Omental fat pad (tissue), 4 donors: ENCODE results near the gene ANKDD1B. TPM values are rescaled to one million over a fixed set of nuclear protein-coding genes. Genes with fewer than 3 reads are reported as not detected.
"Not testable (repeated sequence)": the region's sequence is repeated elsewhere in the genome, so short reads cannot be mapped to it uniquely, and the experiment has no call there.

ENCODE experiments used
- ATAC-seq: fragments of 150-250 bp; one replicate; pipeline ENCODE4 v1.9.1; 2016; ENCODE audit warnings: mild to moderate bottlenecking, moderate library complexity; ENCODE audit not compliant: low FRiP score
- DNase-seq: peaks from one replicate; pipeline ENCODE4 v3.0.0-alpha.2; 2019; ENCODE audit warnings: low spot score
- CTCF ChIP-seq, 3 donors: fragments of 450-650 bp; IDR thresholded peaks; one replicate each; pipeline ENCODE4 v1.5.1; 2016 to 2017; ENCODE audit warnings: antibody characterized with exemption in 3 of 3, mild to moderate bottlenecking in 3 of 3, moderate library complexity in 2 of 3
- total RNA-seq, 4 donors: library from RNA; depleted of rRNA; stranded (reverse); fragments of >200 nt; gene quantifications; one replicate each; pipeline ENCODE4 v1.1.0, GENCODE V29; 2016

ANKDD1B gene
- total RNA-seq, 4 donors from 2014 or later: 0.32 to 1.5 (median 0.60) TPM; not detected in 1

- no peak for TF ChIP-seq CTCF (IDR thresholded peaks at IDR 0.05)
- ATAC-seq (no peak), DNase-seq (no peak)
Measured at GRCh38 chr5:75678155-75678554, 66.9 kb downstream of the ANKDD1B start.

GRCh38 chr5:75681125-75681830, 70.0 kb downstream of the ANKDD1B start:
- no peak for TF ChIP-seq CTCF (IDR thresholded peaks at IDR 0.05)
- DNase-seq: no peak
- peak; percentile 59 for ATAC-seq

- TF ChIP-seq CTCF (IDR thresholded peaks at IDR 0.05): no peak
Measured at GRCh38 chr5:75685141-75685540, 73.9 kb downstream of the ANKDD1B start.

GRCh38 chr5:75686480-75686879, 75.2 kb downstream of the ANKDD1B start:
- ATAC-seq (no peak), DNase-seq (no peak)
- no peak for TF ChIP-seq CTCF (IDR thresholded peaks at IDR 0.05)

More at GRCh38 chr5:75685141-75685540, 73.9 kb downstream of the ANKDD1B start:
- no peak for ATAC-seq
- DNase-seq: no peak

- no peak for ATAC-seq
- DNase-seq: no peak
- no peak for TF ChIP-seq CTCF (IDR thresholded peaks at IDR 0.05)
Measured at GRCh38 chr5:75690669-75691068, 79.4 kb downstream of the ANKDD1B start.

GRCh38 chr5:75694781-75695180, 83.5 kb downstream of the ANKDD1B start:
- DNase-seq (no peak), ATAC-seq (no peak)
- no peak for TF ChIP-seq CTCF (IDR thresholded peaks at IDR 0.05)

GRCh38 chr5:75695472-75696351, 84.5 kb downstream of the ANKDD1B start:
- ATAC-seq, DNase-seq: not testable (repeated sequence)
